Activated T-cell treated with anti-CD3 and anti-CD28 coated beads, Interleukin-2, amount 50 U/mL, for 4 hours (primary cell): ENCODE measurements around the gene PTHLH. TPM values are rescaled to one million over a fixed set of nuclear protein-coding genes. Genes with fewer than 3 reads are reported as not detected.

Source experiments
- ATAC-seq, 2 donors: fragments of 200-7000 bp; cut with Tn5 transposase; one replicate each; pipeline ENCODE4 v1.10.0; 2021
- DNase-seq: peaks from one replicate; pipeline ENCODE4 v3.0.0-alpha.2; 2020
- H3K27me3 Mint-ChIP-seq: one replicate; pipeline ENCODE4 v1.8.0; 2021; ENCODE audit warnings: low read depth, mixed read lengths
- H3K36me3 Mint-ChIP-seq: one replicate; pipeline ENCODE4 v1.8.0; 2022; ENCODE audit warnings: mixed read lengths; ENCODE audit not compliant: insufficient read depth
- H3K4me1 Mint-ChIP-seq: one replicate; pipeline ENCODE4 v1.8.0; 2021; ENCODE audit warnings: low read depth, mixed read lengths
- H3K4me3 Mint-ChIP-seq: one replicate; pipeline ENCODE4 v1.8.0; 2021; ENCODE audit warnings: mild to moderate bottlenecking, moderate library complexity, mixed read lengths
- H3K9me3 Mint-ChIP-seq: one replicate; pipeline ENCODE4 v1.8.0; 2021; ENCODE audit warnings: mixed read lengths
- total RNA-seq, 3 donors: library from RNA; stranded (reverse); gene quantifications; one replicate each; pipeline ENCODE4 v1.2.1, GENCODE V29; 2021

Gene PTHLH
- total RNA-seq, 3 donors from 2014 or later = 0.11 to 0.33 (median 0.18) TPM

- Mint-ChIP-seq H3K27me3 (no peaks in the 10 kb centered on the region), H3K9me3 (no peaks in the 10 kb centered on the region), H3K4me1 (no peaks in the 10 kb centered on the region), H3K4me3 (no peak overlapping the region), H3K36me3 (no peaks in the 10 kb centered on the region)
- ATAC-seq (no peak), DNase-seq (no peak)
Measured at GRCh38 chr12:27940245-27940644, 32.3 kb downstream of the PTHLH start.

- Mint-ChIP-seq H3K27me3 (no peaks in the 10 kb centered on the region), H3K4me3 (no peak overlapping the region), H3K36me3 (no peaks in the 10 kb centered on the region), H3K4me1 (no peaks in the 10 kb centered on the region), H3K9me3 (no peaks in the 10 kb centered on the region)
- ATAC-seq = no peak
- no peak for DNase-seq
Measured at GRCh38 chr12:27937768-27938167, 34.8 kb downstream of the PTHLH start.

GRCh38 chr12:27936196-27936595 is 36.3 kb downstream of the PTHLH start:
- DNase-seq (no peak), ATAC-seq (no peak)
- Mint-ChIP-seq H3K9me3 (no peaks in the 10 kb centered on the region), H3K36me3 (no peaks in the 10 kb centered on the region), H3K27me3 (no peaks in the 10 kb centered on the region), H3K4me3 (no peak overlapping the region), H3K4me1 (no peaks in the 10 kb centered on the region)

- Mint-ChIP-seq H3K4me3 (no peak overlapping the region), H3K36me3 (no peaks in the 10 kb centered on the region), H3K9me3 (no peaks in the 10 kb centered on the region), H3K4me1 (no peaks in the 10 kb centered on the region), H3K27me3 (no peaks in the 10 kb centered on the region)
- DNase-seq = no peak
- no peak for ATAC-seq
Measured at GRCh38 chr12:27934276-27934675, 38.3 kb downstream of the PTHLH start.

- Mint-ChIP-seq H3K9me3 (no peaks in the 10 kb centered on the region), H3K4me3 (no peak overlapping the region), H3K4me1 (no peaks in the 10 kb centered on the region), H3K27me3 (peaks cover 3% of the 10 kb centered on the region), H3K36me3 (no peaks in the 10 kb centered on the region)
- ATAC-seq (no peak), DNase-seq (no peak)
Measured at GRCh38 chr12:27931390-27931789, 41.1 kb downstream of the PTHLH start.

GRCh38 chr12:27927347-27927746 is 45.2 kb downstream of the PTHLH start:
- no peak for ATAC-seq
- no peak for DNase-seq
- peaks cover 6% of the 10 kb centered on the region for H3K27me3 Mint-ChIP-seq
- H3K4me1 Mint-ChIP-seq = no peaks in the 10 kb centered on the region
- no peaks in the 10 kb centered on the region for H3K36me3 Mint-ChIP-seq
- H3K4me3 Mint-ChIP-seq = no peak overlapping the region
- H3K9me3 Mint-ChIP-seq = no peaks in the 10 kb centered on the region

- H3K9me3 Mint-ChIP-seq = no peaks in the 10 kb centered on the region
- no peak overlapping the region for H3K4me3 Mint-ChIP-seq
- ATAC-seq = no peak
- H3K4me1 Mint-ChIP-seq = no peaks in the 10 kb centered on the region
- DNase-seq = no peak
- H3K36me3 Mint-ChIP-seq = no peaks in the 10 kb centered on the region
- peaks cover 11% of the 10 kb centered on the region for H3K27me3 Mint-ChIP-seq
Measured at GRCh38 chr12:27924350-27925135, 48.0 kb downstream of the PTHLH start.

GRCh38 chr12:27922531-27923139 is 49.9 kb downstream of the PTHLH start:
- Mint-ChIP-seq H3K4me1 (no peaks in the 10 kb centered on the region), H3K27me3 (peaks cover 11% of the 10 kb centered on the region), H3K4me3 (no peak overlapping the region), H3K36me3 (no peaks in the 10 kb centered on the region), H3K9me3 (no peaks in the 10 kb centered on the region)
- ATAC-seq (no peak), DNase-seq (no peak)

- Mint-ChIP-seq H3K4me3 (no peak overlapping the region), H3K4me1 (no peaks in the 10 kb centered on the region), H3K9me3 (no peaks in the 10 kb centered on the region), H3K27me3 (peaks cover 9% of the 10 kb centered on the region), H3K36me3 (no peaks in the 10 kb centered on the region)
- no peak for DNase-seq
- no peak for ATAC-seq
Measured at GRCh38 chr12:27919671-27920235, 52.8 kb downstream of the PTHLH start.

GRCh38 chr12:27915536-27915935 is 57.0 kb downstream of the PTHLH start:
- ATAC-seq (no peak), DNase-seq (no peak)
- Mint-ChIP-seq H3K27me3 (peaks cover 5% of the 10 kb centered on the region), H3K9me3 (peaks cover 4% of the 10 kb centered on the region), H3K36me3 (no peaks in the 10 kb centered on the region), H3K4me3 (no peak overlapping the region), H3K4me1 (no peaks in the 10 kb centered on the region)

- Mint-ChIP-seq H3K9me3 (peaks cover 4% of the 10 kb centered on the region), H3K4me1 (no peaks in the 10 kb centered on the region), H3K36me3 (no peaks in the 10 kb centered on the region), H3K4me3 (no peak overlapping the region), H3K27me3 (peaks cover 5% of the 10 kb centered on the region)
- ATAC-seq (no peak), DNase-seq (no peak)
Measured at GRCh38 chr12:27915021-27915420, 57.5 kb downstream of the PTHLH start.

- peaks cover 4% of the 10 kb centered on the region for H3K9me3 Mint-ChIP-seq
- ATAC-seq = no peak
- DNase-seq = no peak
- H3K36me3 Mint-ChIP-seq = no peaks in the 10 kb centered on the region
- H3K27me3 Mint-ChIP-seq = peaks cover 6% of the 10 kb centered on the region
- H3K4me3 Mint-ChIP-seq = no peak overlapping the region
- H3K4me1 Mint-ChIP-seq = no peaks in the 10 kb centered on the region
Measured at GRCh38 chr12:27913999-27914614, 58.4 kb downstream of the PTHLH start.

GRCh38 chr12:27911397-27911796 is 61.1 kb downstream of the PTHLH start:
- ATAC-seq (no peak), DNase-seq (no peak)
- H3K4me3 Mint-ChIP-seq = no peak overlapping the region
- H3K4me1 Mint-ChIP-seq = no peaks in the 10 kb centered on the region
- no peaks in the 10 kb centered on the region for H3K36me3 Mint-ChIP-seq
- H3K27me3 Mint-ChIP-seq = peaks cover 5% of the 10 kb centered on the region
- H3K9me3 Mint-ChIP-seq = peaks cover 4% of the 10 kb centered on the region
